ENCODE results near the gene PPP1R1B.

Gene PPP1R1B

GRCh38 chr17:39636927-39637736 is 10.4 kb downstream of the PPP1R1B start, which contains the start of gene STARD3:
Gene STARD3 (plus strand): TSS chr17:39637144. CDS start chr17:39653532, 16,388 bp downstream.
- in situ Hi-C loops (cut with MboI; ENCODE audit: low pct_unique_long_range_greater_than_20kb, low sequenced_read_pairs, unreplicated experiment), result loop anchor here (10.0 kb wide), 1 partner anchor 338 kb away; no protein-coding TSS in a partner anchor
- TF ChIP-seq CTCF (IDR thresholded peaks at IDR 0.05; ENCODE audit: extremely low read depth, insufficient read depth, missing control alignments), result peak; percentile 8
- peak; percentile 98 for DNase-seq (ENCODE audit: low spot score)

GRCh38 chr17:39638317-39638716 is 11.6 kb downstream of the PPP1R1B start:
- no peak for DNase-seq (ENCODE audit: low spot score)
- TF ChIP-seq CTCF (IDR thresholded peaks at IDR 0.05; ENCODE audit: extremely low read depth, insufficient read depth, missing control alignments), result no peak
- in situ Hi-C loops (cut with MboI; ENCODE audit: low pct_unique_long_range_greater_than_20kb, low sequenced_read_pairs, unreplicated experiment), result loop anchor here (10.0 kb wide), 1 partner anchor 336 kb away; no protein-coding TSS in a partner anchor

GRCh38 chr17:39639043-39639442 is 12.3 kb downstream of the PPP1R1B start:
- in situ Hi-C loops (cut with MboI; ENCODE audit: low pct_unique_long_range_greater_than_20kb, low sequenced_read_pairs, unreplicated experiment), result loop anchor here (10.0 kb wide), 1 partner anchor 336 kb away; no protein-coding TSS in a partner anchor
- no peak for TF ChIP-seq CTCF (IDR thresholded peaks at IDR 0.05; ENCODE audit: extremely low read depth, insufficient read depth, missing control alignments)
- DNase-seq (ENCODE audit: low spot score), result no peak

- in situ Hi-C loops (cut with MboI; ENCODE audit: low pct_unique_long_range_greater_than_20kb, low sequenced_read_pairs, unreplicated experiment), result loop anchor here (10.0 kb wide), 1 partner anchor 335 kb away; no protein-coding TSS in a partner anchor
Observed at GRCh38 chr17:39639566-39640458, 13.1 kb downstream of the PPP1R1B start.

GRCh38 chr17:39640591-39641031 is 13.9 kb downstream of the PPP1R1B start:
- no peak for TF ChIP-seq CTCF (IDR thresholded peaks at IDR 0.05; ENCODE audit: extremely low read depth, insufficient read depth, missing control alignments)
- no peak for DNase-seq (ENCODE audit: low spot score)
- in situ Hi-C loops (cut with MboI; ENCODE audit: low pct_unique_long_range_greater_than_20kb, low sequenced_read_pairs, unreplicated experiment), result no loop called here

More at GRCh38 chr17:39639566-39640458, 13.1 kb downstream of the PPP1R1B start:
- TF ChIP-seq CTCF (IDR thresholded peaks at IDR 0.05; ENCODE audit: extremely low read depth, insufficient read depth, missing control alignments), result no peak
- DNase-seq (ENCODE audit: low spot score), result no peak

GRCh38 chr17:39641097-39641496 is 14.3 kb downstream of the PPP1R1B start:
- in situ Hi-C loops (cut with MboI; ENCODE audit: low pct_unique_long_range_greater_than_20kb, low sequenced_read_pairs, unreplicated experiment), result no loop called here
- TF ChIP-seq CTCF (IDR thresholded peaks at IDR 0.05; ENCODE audit: extremely low read depth, insufficient read depth, missing control alignments), result no peak
- DNase-seq (ENCODE audit: low spot score), result no peak

Measured in GM13977 (cell line).